ENCODE measurements around the gene GAS2.

GRCh38 chr11:22779850-22780249, 113.4 kb downstream of the GAS2 start:
- TF ChIP-seq POLR2A (IDR thresholded peaks at IDR 0.05; ENCODE audit: low read depth, low read length) = no peak
- no peak for TF ChIP-seq CTCF (conservative IDR thresholded peaks at IDR 0.05; ENCODE audit: low read depth, low read length)
- TF ChIP-seq CEBPB (IDR thresholded peaks at IDR 0.05; ENCODE audit: low read depth, low read length) = no peak
- TF ChIP-seq RAD21 (IDR thresholded peaks at IDR 0.05; ENCODE audit: low read length) = no peak
- TF ChIP-seq, protein P1, sequence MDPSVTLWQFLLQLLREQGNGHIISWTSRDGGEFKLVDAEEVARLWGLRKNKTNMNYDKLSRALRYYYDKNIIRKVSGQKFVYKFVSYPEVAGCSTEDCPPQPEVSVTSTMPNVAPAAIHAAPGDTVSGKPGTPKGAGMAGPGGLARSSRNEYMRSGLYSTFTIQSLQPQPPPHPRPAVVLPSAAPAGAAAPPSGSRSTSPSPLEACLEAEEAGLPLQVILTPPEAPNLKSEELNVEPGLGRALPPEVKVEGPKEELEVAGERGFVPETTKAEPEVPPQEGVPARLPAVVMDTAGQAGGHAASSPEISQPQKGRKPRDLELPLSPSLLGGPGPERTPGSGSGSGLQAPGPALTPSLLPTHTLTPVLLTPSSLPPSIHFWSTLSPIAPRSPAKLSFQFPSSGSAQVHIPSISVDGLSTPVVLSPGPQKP (IDR thresholded peaks at IDR 0.05; ENCODE audit: borderline replicate concordance, low read depth, low read length) = no peak
- no peak for TF ChIP-seq USF2 (IDR thresholded peaks at IDR 0.05; ENCODE audit: low read depth, low read length)
- TF ChIP-seq SMC3 (IDR thresholded peaks at IDR 0.05; ENCODE audit: low read depth, low read length) = no peak

Measured in IMR-90 (cell line).